Measurements from ENCODE around the gene ITPR3.
"Not testable (repeated sequence)": the region's sequence is repeated elsewhere in the genome, so short reads cannot be mapped to it uniquely, and the experiment has no call there.

ITPR3 gene

GRCh38 chr6:33591424-33592032 lies 29.6 kb upstream of the ITPR3 start:
- DNase-seq, result no peak

DNA sequence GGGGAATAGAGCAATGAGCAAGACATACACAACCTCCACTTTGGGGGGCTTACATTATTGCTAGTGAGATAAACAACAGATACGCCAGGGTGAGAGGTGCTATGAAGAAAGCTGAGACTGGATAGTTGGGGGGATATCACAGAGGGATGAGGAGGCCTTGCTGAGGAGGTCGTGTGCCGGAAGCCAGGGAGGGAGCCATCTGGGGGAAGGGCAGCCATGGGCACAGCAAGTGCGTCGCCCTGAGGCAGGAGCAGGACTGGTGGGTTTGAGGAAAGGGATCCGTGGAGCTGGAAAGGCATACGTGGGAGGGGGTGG lies 28.9 kb upstream of the ITPR3 start:
- DNase-seq, result no peak

- DNase-seq, result no peak
These were observed 28.3 kb upstream of the ITPR3 start for GRCh38 chr6:33592595-33593413.

DNA sequence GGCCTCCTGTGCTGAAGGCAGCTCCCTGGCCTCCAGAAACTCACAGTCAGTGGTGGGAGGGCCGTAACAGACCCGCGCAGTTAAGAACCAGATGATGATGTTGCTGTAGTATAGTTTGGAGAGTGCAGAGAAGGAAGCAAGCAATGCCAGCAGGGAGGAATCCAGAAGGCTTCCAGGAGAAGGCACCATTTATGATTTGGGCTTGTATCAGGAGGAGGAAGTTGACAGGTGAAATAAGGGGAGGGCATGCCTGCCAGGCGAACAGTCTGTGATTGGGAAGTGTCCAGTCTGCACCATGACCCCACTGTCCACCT lies 27.8 kb upstream of the ITPR3 start:
- DNase-seq, result no peak

GRCh38 chr6:33595001-33595846 lies 25.9 kb upstream of the ITPR3 start:
- DNase-seq, result no peak

DNA sequence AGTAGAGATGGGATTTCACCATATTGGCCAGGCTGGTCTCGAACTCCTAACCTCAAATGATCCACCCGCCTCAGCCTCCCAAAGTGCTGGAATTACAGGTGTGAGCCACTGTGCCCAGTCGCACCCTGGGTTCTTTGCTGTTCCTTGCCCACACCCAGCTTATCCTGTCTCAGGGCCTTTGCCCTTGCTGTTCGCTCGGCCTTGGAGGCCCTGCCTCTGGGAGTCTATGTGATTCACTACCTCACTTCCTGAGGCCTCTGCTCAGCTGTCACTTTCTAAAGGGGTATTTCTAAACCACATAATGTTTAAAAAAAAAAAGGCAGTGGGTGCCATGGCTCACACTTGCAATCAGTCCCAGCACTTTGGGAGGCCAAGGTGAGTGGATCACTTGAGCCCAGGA lies 24.2 kb upstream of the ITPR3 start:
- not testable (repeated sequence) for DNase-seq

DNA sequence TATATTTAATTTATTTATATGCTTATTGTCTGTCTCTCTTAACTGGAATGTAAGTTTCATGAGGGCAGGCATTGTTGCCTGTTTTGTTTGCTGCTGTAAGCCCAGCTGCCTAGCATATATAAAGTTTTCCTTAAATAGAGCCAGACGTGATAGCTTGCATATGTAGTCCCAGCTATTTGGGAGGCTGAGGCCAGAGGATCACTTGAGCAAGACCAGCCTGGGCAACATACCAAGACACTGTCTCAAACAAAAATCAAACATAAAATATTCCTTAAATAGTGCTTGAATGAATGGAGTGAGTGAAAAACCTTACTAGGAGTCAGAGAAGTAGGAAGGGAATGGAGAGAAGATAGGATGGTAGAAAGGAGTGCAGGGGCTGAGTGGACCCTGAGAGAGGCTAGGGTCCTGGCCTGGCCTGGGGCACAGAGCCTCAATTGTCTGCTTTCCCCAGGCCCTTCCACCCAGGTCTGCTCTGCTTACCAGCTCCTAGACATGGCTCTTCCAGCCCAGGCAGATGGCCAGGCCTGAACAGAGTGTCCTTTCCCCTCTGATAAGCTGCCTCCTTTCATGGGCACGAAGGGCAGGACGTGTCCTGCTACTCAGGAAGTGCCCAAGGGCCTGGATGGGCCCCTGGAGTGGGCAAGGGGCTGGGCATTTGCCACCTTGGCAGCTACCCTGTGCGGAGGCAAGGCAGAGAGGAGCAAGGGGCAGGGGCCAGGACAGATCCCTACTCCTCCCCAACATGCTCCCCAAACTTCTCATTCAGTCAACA lies 23.4 kb upstream of the ITPR3 start:
- DNase-seq, result no peak

DNA sequence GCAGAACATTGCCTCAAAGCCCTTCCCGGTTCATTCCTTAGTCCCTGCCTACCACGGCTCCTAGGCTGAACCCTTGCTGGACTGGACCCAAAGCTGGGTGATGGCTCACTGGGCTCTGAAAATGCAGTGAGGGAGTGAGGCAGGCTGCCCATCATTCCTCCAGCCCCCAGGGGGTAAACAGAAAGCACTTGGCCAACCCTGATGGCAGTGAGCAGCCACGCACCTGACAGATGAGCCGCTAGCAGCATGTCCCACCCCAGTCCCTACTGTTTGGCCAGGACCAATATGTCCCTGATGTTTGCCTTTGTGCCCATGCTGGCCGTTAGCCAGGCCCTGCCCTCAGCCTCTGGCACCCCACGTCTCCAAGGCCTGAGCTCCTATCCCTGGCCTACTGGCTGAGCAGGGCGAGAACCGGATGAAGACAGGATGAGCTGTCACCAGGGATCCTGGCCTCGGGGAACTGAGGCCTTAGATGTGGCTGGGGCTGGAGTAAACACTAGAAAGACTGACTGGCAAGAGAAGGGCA lies 21.6 kb upstream of the ITPR3 start:
- DNase-seq, result peak; percentile 59

DNA sequence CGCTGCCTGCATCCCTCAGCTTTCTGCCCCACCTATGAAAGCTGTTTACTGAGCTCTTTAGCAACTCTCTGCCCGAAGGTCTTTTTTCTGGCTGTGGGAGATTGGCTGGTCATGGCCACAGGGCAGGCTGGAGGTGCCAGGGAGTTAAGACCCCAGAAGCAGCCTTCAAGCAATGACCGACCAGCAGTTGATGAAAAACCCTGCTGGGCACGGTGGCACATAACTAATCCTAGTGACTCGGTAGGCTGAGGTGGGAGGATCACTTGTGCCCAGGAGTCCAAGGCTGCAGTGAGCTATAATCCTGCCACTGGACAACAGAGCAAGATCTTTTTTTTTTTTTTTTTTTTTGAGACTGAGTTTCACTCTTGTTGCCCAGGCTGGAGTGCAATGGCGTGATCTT lies 20.4 kb upstream of the ITPR3 start:
- no peak for DNase-seq

DNA sequence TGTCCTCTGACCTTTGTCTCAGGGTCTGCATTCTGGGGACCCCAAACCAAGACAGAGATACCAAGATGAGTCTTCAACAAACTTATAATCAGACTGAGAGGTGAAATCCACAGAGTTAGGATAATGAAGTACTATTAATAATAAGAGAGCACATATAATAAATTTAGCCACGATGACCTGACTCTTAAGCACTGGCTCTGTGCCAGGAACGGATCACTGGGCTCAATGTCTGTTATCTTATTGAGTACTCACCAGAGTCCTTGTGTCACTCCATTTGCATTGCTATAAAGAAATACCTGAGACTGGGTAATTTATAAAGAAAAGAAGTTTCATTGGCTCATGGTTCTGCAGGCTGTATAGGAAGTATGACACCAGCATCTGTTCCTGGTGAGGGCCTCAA lies 18.9 kb upstream of the ITPR3 start:
- no peak for DNase-seq

GRCh38 chr6:33604941-33605854 lies 15.9 kb upstream of the ITPR3 start:
- no peak for DNase-seq

- DNase-seq, result no peak
These were observed 14.5 kb upstream of the ITPR3 start for GRCh38 chr6:33606642-33607041.

DNA sequence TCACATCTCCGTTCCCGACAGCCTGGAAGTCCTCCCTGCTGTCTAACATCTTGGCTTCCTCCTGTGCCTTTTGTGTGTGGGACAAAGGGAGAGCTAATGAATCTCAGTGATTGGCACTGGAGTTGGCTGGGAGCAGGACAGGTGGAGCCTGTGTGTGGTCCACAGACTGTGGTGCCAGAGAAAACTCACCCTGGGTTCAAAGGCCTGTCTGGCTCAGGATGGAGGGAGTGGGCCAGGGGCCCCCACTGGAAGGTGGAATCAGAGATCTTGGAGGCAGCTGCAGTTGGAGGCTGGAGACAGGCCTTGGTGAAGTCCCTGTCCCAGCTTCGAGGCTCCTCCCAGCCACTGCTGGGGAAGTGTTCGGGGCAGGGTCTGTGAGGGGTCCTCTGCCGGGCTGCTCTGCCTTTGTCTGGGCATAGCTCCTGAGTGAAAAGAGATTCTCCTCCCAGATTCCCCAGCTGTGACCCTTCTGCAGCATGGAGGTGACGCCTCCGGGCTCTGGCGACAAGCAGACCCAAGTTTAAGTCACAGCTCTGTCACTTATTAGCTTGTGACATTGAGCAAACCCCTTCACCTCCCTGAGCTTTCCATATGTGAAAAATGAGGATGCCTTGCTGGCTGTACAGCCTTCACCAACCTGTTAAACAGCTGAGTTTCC lies 13.9 kb upstream of the ITPR3 start:
- DNase-seq, result no peak

DNA sequence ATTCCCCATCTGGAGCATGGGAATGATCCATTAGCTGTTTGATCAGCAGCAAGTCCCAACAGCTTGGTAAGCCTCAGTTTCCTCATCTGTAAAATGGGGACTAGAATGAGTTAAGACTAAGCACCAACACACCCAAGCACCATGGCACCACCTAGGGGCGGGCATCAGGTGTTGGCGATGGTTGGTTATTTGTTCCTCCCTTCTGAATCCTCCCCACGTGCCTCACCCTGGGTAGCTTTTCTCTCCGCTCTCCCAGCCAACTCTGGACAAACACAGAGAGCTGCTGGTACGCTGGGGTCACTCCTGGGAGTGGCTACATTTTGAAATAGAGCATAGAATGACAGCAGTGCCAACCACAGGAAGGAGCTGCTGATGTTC lies 13.3 kb upstream of the ITPR3 start:
- DNase-seq, result no peak

DNA sequence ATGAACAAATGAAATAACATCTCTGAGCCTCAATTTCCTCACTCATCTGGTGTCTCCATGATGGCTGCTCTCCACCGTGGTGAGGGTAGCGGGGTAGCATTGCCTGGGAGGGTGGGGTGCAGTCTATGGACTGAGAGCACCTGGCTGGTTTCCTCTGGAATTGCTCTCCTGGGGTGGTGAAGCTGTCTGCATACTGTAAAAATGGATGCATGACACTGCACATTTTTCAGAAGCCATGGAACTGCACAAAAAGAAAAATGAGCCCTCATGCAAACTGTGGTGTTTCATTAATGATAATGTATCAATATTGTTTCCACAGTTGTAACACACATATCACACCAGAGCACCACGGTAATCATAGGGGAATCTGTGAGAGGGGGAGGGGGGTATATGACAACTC lies 12.1 kb upstream of the ITPR3 start:
- no peak for DNase-seq

DNA sequence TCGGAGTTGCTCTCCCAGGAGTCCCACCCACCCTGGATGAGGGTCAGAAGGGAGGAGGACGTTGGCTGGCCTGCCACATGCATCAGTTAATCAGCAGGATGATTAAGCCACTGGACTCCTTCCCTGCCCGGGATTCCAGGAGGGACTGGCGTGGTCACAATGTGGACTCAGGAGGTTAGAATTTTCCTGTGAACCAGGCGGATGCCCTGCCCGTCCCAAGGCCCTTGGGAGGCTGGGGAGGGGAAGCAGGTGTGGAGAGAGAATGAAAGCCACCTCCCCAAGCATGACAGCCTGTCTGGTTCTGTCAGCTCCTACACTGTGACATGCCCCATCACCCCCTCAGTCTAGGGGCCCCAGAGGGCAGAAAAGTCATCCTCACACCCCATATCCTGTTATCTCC lies 11.6 kb upstream of the ITPR3 start:
- DNase-seq, result no peak

GRCh38 chr6:33610067-33610466 lies 11.1 kb upstream of the ITPR3 start:
- no peak for DNase-seq

- DNase-seq, result no peak
These were observed 10.1 kb upstream of the ITPR3 start for GRCh38 chr6:33610779-33611732.

GRCh38 chr6:33613146-33613794 lies 7.9 kb upstream of the ITPR3 start:
- DNase-seq, result no peak

GRCh38 chr6:33613795-33614168 lies 7.3 kb upstream of the ITPR3 start:
- no peak for DNase-seq

All from NCI-H1092 treated with DMSO at 0.1 percent for 48 hours (cell line).